ENCODE data around the gene IER5L.

DNA sequence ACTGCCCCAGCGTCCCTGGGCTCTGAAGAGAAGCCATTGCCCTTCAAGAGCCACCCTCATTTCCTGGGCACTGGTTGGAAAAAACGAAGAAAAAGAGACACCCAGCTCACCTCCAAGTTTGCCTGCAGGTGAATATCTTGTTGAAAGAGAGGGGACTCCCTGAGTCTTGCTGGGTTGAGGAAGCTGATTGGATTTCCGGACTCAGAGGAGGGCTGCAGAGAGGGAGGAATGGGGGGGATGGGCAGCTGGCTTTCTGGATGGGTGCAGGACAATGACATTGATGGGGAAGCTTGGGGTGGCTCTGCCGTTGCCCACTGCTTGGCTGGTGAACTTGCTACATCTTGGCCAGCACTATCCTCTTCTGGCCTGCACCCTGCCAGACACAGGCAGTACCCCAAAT is 31.0 kb upstream of the IER5L start:
- TF ChIP-seq, protein P1, sequence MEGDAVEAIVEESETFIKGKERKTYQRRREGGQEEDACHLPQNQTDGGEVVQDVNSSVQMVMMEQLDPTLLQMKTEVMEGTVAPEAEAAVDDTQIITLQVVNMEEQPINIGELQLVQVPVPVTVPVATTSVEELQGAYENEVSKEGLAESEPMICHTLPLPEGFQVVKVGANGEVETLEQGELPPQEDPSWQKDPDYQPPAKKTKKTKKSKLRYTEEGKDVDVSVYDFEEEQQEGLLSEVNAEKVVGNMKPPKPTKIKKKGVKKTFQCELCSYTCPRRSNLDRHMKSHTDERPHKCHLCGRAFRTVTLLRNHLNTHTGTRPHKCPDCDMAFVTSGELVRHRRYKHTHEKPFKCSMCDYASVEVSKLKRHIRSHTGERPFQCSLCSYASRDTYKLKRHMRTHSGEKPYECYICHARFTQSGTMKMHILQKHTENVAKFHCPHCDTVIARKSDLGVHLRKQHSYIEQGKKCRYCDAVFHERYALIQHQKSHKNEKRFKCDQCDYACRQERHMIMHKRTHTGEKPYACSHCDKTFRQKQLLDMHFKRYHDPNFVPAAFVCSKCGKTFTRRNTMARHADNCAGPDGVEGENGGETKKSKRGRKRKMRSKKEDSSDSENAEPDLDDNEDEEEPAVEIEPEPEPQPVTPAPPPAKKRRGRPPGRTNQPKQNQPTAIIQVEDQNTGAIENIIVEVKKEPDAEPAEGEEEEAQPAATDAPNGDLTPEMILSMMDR (IDR thresholded peaks at IDR 0.05): no peak
- TF ChIP-seq POLR2AphosphoS5 (IDR thresholded peaks at IDR 0.05): no peak
- no peak for TF ChIP-seq POLR2A (IDR thresholded peaks at IDR 0.05)

Data from sigmoid colon (tissue), 4 donors.